ENCODE data around the gene KCNQ1. TPM values are rescaled to one million over a fixed set of nuclear protein-coding genes. Genes with fewer than 3 reads are reported as not detected.

The KCNQ1 gene
- total and polyA plus RNA-seq, 9 of the 15 experiments (the other 6 are each of a cell fraction or from before 2014, with no cell fraction given), result 0.44 TPM; not detected in 8

GRCh38 chr11:2450321-2451041 lies 5.7 kb downstream of the KCNQ1 start (continued):
- TF ChIP-seq RERE (CRISPR knock-in tag; IDR thresholded peaks at IDR 0.05; ENCODE audit: borderline replicate concordance) (no peak), PRDM10 (IDR thresholded peaks at IDR 0.05; ENCODE audit: partially characterized antibody) (no peak), NCOA2 (IDR thresholded peaks at IDR 0.05; ENCODE audit: partially characterized antibody in 2 of 2) (no peak)
- TF ChIP-seq, protein P1, sequence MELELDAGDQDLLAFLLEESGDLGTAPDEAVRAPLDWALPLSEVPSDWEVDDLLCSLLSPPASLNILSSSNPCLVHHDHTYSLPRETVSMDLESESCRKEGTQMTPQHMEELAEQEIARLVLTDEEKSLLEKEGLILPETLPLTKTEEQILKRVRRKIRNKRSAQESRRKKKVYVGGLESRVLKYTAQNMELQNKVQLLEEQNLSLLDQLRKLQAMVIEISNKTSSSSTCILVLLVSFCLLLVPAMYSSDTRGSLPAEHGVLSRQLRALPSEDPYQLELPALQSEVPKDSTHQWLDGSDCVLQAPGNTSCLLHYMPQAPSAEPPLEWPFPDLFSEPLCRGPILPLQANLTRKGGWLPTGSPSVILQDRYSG (tag; conservative IDR thresholded peaks at IDR 0.05; ENCODE audit: low read depth), result no peak
